Breast epithelium (tissue), 4 donors: ENCODE data around the gene RYK. TPM values are rescaled to one million over a fixed set of nuclear protein-coding genes. Genes with fewer than 3 reads are reported as not detected.

Experiments
- DNase-seq, 2 donors: peaks; one replicate each; pipeline ENCODE4 v3.0.0-alpha.2; 2019; ENCODE audit warnings: low spot score in 2 of 2
- H3K27ac ChIP-seq, 2 donors: fragments of 200-600 bp; sonication (generic) in 1 of 2; one replicate each; pipeline ENCODE4 v1.5.1; 2016 to 2019; ENCODE audit warnings: mild to moderate bottlenecking in 1 of 2
- H3K27me3 ChIP-seq, 2 donors: fragments of 200-600 bp; sonication (generic) in 1 of 2; one replicate each; pipeline versions ENCODE4 v1.5.1 to v1.6.0; 2017 to 2019; ENCODE audit warnings: control low read depth in 1 of 2, mild to moderate bottlenecking in 1 of 2
- H3K36me3 ChIP-seq: fragments of 200-600 bp; one replicate; pipeline ENCODE4 v1.5.1; 2019
- H3K4me1 ChIP-seq, 2 donors: fragments of 200-600 bp; sonication (generic); one replicate each; pipeline ENCODE4 v1.5.1; 2016 to 2019; ENCODE audit warnings: control low read depth in 1 of 2
- H3K4me3 ChIP-seq, 3 donors: fragments of 200-600 bp; sonication (generic); 1 replicate in 2 of 3; 2 replicates in 1 of 3; pipeline ENCODE4 v1.5.1; 2016 to 2019; ENCODE audit warnings: mild to moderate bottlenecking in 3 of 3, moderate library complexity in 2 of 3
- H3K9me3 ChIP-seq, 2 donors: fragments of 200-600 bp; sonication (generic) in 1 of 2; one replicate each; pipeline ENCODE4 v1.5.1; 2016 to 2019; ENCODE audit warnings: control low read depth in 1 of 2
- POLR2A ChIP-seq: fragments of 450-650 bp; IDR thresholded peaks from one replicate; pipeline ENCODE4 v1.6.1; 2016; ENCODE audit warnings: antibody characterized with exemption, mild to moderate bottlenecking, moderate library complexity
- POLR2AphosphoS5 ChIP-seq, 3 donors: sonication (generic); formaldehyde crosslinking; IDR thresholded peaks; one replicate each; pipeline ENCODE4 v1.6.1; 2017; ENCODE audit warnings: antibody characterized with exemption in 3 of 3
- intact Hi-C: fragments of 100-400 bp; cut with DNase I; formaldehyde crosslinking; loops from one replicate; pipeline ENCODE4 v1.15.1; 2023; ENCODE audit warnings: low total_unique reads
- total RNA-seq, 3 donors: library from RNA; depleted of rRNA; stranded (reverse); fragments of >200 nt; gene quantifications; one replicate each; pipeline ENCODE4 v1.1.0, GENCODE V29; 2016
- TF ChIP-seq, protein P1 (sequence below), 3 donors: fragments of 450-650 bp; IDR thresholded peaks; one replicate each; pipeline ENCODE4 v1.5.1; 2016 to 2017; ENCODE audit warnings: antibody characterized with exemption in 3 of 3, mild to moderate bottlenecking in 3 of 3, moderate library complexity in 3 of 3

RYK gene
- total RNA-seq, 3 donors from 2014 or later = 77.9 to 153 (median 150) TPM

DNA sequence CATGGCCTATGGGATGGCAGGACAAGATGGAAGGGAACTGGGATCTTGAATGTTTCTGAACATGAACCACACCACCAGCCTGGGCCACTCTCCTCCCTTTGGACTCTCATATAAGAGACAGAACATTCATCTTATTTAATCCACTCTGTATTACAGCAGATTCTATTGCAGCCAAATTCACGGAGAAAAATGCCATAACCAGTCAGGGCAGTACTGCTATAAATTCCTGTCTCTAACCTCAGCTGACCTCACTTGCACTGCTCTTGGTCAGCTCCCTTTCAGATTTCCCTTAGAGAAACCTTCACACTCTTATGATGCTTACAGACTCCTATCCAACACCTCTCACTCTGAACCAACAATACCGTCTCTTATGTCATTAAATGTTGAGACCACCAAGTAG is 101.4 kb downstream of the RYK start:
- Histone ChIP-seq H3K9me3 (no peaks in the 10 kb centered on the region), H3K27me3 (no peaks in the 10 kb centered on the region), H3K36me3 (no peaks in the 10 kb centered on the region), H3K4me3 (no peak overlapping the region), H3K4me1 (no peaks in the 10 kb centered on the region), H3K27ac (no peak overlapping the region)
- intact Hi-C loops = no loop called here
- TF ChIP-seq POLR2AphosphoS5 (IDR thresholded peaks at IDR 0.05) (no peak), POLR2A (no peak)
- TF ChIP-seq, protein P1, sequence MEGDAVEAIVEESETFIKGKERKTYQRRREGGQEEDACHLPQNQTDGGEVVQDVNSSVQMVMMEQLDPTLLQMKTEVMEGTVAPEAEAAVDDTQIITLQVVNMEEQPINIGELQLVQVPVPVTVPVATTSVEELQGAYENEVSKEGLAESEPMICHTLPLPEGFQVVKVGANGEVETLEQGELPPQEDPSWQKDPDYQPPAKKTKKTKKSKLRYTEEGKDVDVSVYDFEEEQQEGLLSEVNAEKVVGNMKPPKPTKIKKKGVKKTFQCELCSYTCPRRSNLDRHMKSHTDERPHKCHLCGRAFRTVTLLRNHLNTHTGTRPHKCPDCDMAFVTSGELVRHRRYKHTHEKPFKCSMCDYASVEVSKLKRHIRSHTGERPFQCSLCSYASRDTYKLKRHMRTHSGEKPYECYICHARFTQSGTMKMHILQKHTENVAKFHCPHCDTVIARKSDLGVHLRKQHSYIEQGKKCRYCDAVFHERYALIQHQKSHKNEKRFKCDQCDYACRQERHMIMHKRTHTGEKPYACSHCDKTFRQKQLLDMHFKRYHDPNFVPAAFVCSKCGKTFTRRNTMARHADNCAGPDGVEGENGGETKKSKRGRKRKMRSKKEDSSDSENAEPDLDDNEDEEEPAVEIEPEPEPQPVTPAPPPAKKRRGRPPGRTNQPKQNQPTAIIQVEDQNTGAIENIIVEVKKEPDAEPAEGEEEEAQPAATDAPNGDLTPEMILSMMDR (IDR thresholded peaks at IDR 0.05) = no peak
- no peak for DNase-seq

DNA sequence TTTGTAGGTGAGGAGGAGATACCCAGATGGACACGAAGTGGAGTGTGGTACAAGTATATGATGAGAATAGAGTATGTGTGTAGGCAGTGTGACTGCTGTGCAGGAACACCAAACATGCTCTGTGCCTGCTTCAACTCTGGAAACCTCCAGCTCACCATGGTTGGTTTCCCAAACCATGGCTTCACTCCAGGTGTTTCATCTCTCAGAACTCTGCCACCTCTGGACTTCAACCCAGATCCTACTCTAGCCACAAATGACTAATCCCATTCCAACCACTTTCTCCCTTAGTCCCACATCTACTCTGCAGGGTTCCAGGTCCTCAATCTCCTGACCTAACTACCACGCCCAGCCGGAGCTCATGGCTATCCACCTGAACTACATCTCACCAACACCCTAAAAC is 102.1 kb downstream of the RYK start:
- TF ChIP-seq POLR2AphosphoS5 (IDR thresholded peaks at IDR 0.05) = no peak
- TF ChIP-seq POLR2A = no peak
- TF ChIP-seq, protein P1 (IDR thresholded peaks at IDR 0.05) = no peak
- H3K36me3 ChIP-seq = no peaks in the 10 kb centered on the region
- no peaks in the 10 kb centered on the region for H3K27me3 ChIP-seq
- DNase-seq = no peak
- H3K4me3 ChIP-seq = no peak overlapping the region
- H3K4me1 ChIP-seq = no peaks in the 10 kb centered on the region
- no peaks in the 10 kb centered on the region for H3K9me3 ChIP-seq
- no peak overlapping the region for H3K27ac ChIP-seq
- intact Hi-C loops = no loop called here

DNA sequence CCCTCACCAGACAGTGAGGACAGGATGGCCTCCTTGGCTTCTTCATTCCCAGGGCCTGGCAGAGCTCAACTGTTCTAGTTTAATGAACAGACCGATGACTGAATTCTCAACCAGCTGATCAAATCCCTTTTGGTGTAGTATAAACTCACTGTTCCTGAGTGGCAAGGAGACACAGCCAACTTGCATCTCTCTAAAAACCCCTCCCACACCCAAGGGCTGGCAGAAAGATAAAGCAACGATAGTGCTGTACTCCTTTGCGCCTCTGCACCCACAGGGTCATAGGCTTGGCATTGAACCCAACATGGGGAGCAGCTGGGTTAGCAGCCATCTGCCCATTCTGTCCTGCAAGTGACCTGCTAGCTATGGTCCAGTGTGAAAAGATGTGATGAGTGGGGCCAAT is 103.2 kb downstream of the RYK start:
- TF ChIP-seq POLR2A = no peak
- TF ChIP-seq, protein P1 (IDR thresholded peaks at IDR 0.05) = no peak
- no peak for TF ChIP-seq POLR2AphosphoS5 (IDR thresholded peaks at IDR 0.05)
- no peaks in the 10 kb centered on the region for H3K36me3 ChIP-seq
- intact Hi-C loops = no loop called here
- H3K27ac ChIP-seq = no peak overlapping the region
- no peak for DNase-seq
- no peaks in the 10 kb centered on the region for H3K9me3 ChIP-seq
- H3K4me3 ChIP-seq = no peak overlapping the region
- no peaks in the 10 kb centered on the region for H3K27me3 ChIP-seq
- H3K4me1 ChIP-seq = no peaks in the 10 kb centered on the region

DNA sequence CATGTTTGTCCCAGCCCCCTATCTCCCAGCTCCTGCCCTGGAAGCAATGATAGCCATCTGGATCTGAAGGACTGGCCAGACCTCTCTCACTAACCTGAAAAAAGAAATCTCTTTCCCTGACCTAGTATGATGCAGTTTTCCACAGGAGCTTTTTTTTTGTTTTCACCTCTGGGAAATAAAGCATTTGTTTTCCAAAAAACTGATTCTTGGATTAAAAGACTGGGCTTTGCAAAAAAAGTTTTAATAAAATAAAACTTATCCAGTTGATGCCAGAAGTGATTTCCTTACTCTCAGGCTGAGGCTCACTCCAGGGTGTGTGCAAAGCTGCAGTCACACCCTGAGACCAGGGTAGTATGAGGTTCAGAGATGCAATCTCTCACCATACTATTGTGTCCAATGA is 104.0 kb downstream of the RYK start:
- Histone ChIP-seq H3K4me1 (no peaks in the 10 kb centered on the region), H3K4me3 (no peak overlapping the region), H3K27ac (no peak overlapping the region), H3K27me3 (no peaks in the 10 kb centered on the region), H3K9me3 (peaks cover 0 to 3% of the 10 kb centered on the region in 2 donors), H3K36me3 (no peaks in the 10 kb centered on the region)
- TF ChIP-seq, protein P1 (IDR thresholded peaks at IDR 0.05) = no peak
- no peak for TF ChIP-seq POLR2AphosphoS5 (IDR thresholded peaks at IDR 0.05)
- TF ChIP-seq POLR2A = no peak
- intact Hi-C loops = no loop called here
- DNase-seq = no peak

DNA sequence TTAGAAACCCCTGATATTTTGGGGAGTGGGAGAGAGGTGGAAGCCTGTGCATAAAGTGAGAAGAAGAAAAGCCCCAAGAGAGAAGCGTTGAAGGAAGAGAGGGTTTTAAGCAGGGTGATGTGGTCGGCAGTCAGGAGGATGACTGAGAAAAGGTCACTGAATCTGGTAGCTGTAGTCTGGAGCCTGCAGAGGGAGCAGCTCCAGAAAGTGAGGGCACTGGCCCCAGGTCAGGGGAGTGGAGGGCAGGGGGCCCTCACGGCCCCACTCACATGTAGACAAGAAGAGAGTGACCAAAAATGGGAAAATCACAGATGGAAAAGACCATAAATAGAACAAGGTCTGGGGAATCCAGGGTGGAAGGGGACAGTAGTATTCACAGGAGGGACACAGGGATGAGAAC is 105.5 kb downstream of the RYK start:
- no peak overlapping the region for H3K4me3 ChIP-seq
- no peak for DNase-seq
- peaks cover 0 to 3% of the 10 kb centered on the region in 2 donors for H3K9me3 ChIP-seq
- intact Hi-C loops = no loop called here
- H3K27ac ChIP-seq = no peak overlapping the region
- H3K36me3 ChIP-seq = no peaks in the 10 kb centered on the region
- H3K4me1 ChIP-seq = no peaks in the 10 kb centered on the region
- TF ChIP-seq POLR2AphosphoS5 (IDR thresholded peaks at IDR 0.05) (no peak), POLR2A (no peak)
- TF ChIP-seq, protein P1 (IDR thresholded peaks at IDR 0.05) = no peak
- H3K27me3 ChIP-seq = no peaks in the 10 kb centered on the region
